Natural killer cell (primary cell): ENCODE data around the gene NR5A1. TPM values are rescaled to one million over a fixed set of nuclear protein-coding genes. Genes with fewer than 3 reads are reported as not detected.

Experiments used
- ATAC-seq, 3 donors: fragments of 150-1000 bp in 2 of 3; fragments of 200-7000 bp in 1 of 3; cut with Tn5 transposase; 1 replicate in 1 of 3; 2 replicates in 2 of 3; pipeline ENCODE4 v1.10.0; 2021; ENCODE audit warnings: mild to moderate bottlenecking in 2 of 3, moderate library complexity in 2 of 3
- DNase-seq, 2 donors: peaks; one replicate each; pipeline versions ENCODE4 v3.0.0 to v3.0.0-alpha.2; 2013 to 2021; ENCODE audit warnings: mixed read lengths in 1 of 2
- H3K27ac ChIP-seq: one replicate; pipeline ENCODE4 v1.5.1; 2013; ENCODE audit warnings: mild to moderate bottlenecking, low read length
- H3K27me3 ChIP-seq: one replicate; pipeline ENCODE4 v1.6.1; 2013; ENCODE audit warnings: low read length; ENCODE audit not compliant: control insufficient read depth, insufficient read depth
- H3K36me3 ChIP-seq: one replicate; pipeline ENCODE4 v1.6.1; 2013; ENCODE audit warnings: low read length; ENCODE audit not compliant: control insufficient read depth, insufficient read depth
- H3K4me1 ChIP-seq: one replicate; pipeline ENCODE4 v1.6.1; 2013; ENCODE audit warnings: low read length; ENCODE audit not compliant: control insufficient read depth, insufficient read depth
- H3K4me3 ChIP-seq: one replicate; pipeline ENCODE4 v1.5.1; 2013; ENCODE audit warnings: low read length
- H3K9me3 ChIP-seq: one replicate; pipeline ENCODE4 v1.6.1; 2013; ENCODE audit warnings: low read length; ENCODE audit not compliant: control insufficient read depth, insufficient read depth
- H3K27ac Mint-ChIP-seq, 2 donors: one replicate each; pipeline ENCODE4 v1.8.0; 2022; ENCODE audit warnings: mild to moderate bottlenecking in 2 of 2, mixed read lengths in 2 of 2, moderate library complexity in 1 of 2
- H3K27me3 Mint-ChIP-seq, 2 donors: one replicate each; pipeline ENCODE4 v1.8.0; 2022; ENCODE audit warnings: low read depth in 2 of 2, mixed read lengths in 2 of 2
- H3K36me3 Mint-ChIP-seq: one replicate; pipeline ENCODE4 v1.8.0; 2022; ENCODE audit warnings: mixed read lengths
- H3K4me1 Mint-ChIP-seq, 2 donors: one replicate each; pipeline ENCODE4 v1.8.0; 2022; ENCODE audit warnings: mixed read lengths in 2 of 2
- H3K4me3 Mint-ChIP-seq: one replicate; pipeline ENCODE4 v1.8.0; 2022; ENCODE audit warnings: mild to moderate bottlenecking, moderate library complexity, mixed read lengths
- H3K9me3 Mint-ChIP-seq, 2 donors: one replicate each; pipeline ENCODE4 v1.8.0; 2022; ENCODE audit warnings: mixed read lengths in 2 of 2
- WGBS: methylation state at CpG from one replicate; pipeline ENCODE4 v1.1.7; 2013; ENCODE audit warnings: missing lambda C conversion rate; ENCODE audit not compliant: insufficient coverage; 5-methylcytosine and 5-hydroxymethylcytosine counted together
- intact Hi-C: fragments of 100-400 bp; cut with micrococcal nuclease; formaldehyde crosslinking; loops from one replicate; pipeline ENCODE4 v1.14.2; 2022
- total RNA-seq, 4 donors: library from RNA; stranded (reverse); fragments of 120-200 nt in 1 of 4; gene quantifications; one replicate each; pipeline versions ENCODE4 v1.2.3 to v1.2.4, GENCODE V29; 2013 to 2022
- TF ChIP-seq, protein P1 (sequence below): fragments of 200-600 bp; IDR thresholded peaks from one replicate; pipeline ENCODE4 v1.8.0; 2022; ENCODE audit warnings: antibody characterized with exemption

NR5A1 gene
- total RNA-seq, 3 donors from 2014 or later (not counting 1 experiment from before 2014, with no cell fraction given): not detected

DNA sequence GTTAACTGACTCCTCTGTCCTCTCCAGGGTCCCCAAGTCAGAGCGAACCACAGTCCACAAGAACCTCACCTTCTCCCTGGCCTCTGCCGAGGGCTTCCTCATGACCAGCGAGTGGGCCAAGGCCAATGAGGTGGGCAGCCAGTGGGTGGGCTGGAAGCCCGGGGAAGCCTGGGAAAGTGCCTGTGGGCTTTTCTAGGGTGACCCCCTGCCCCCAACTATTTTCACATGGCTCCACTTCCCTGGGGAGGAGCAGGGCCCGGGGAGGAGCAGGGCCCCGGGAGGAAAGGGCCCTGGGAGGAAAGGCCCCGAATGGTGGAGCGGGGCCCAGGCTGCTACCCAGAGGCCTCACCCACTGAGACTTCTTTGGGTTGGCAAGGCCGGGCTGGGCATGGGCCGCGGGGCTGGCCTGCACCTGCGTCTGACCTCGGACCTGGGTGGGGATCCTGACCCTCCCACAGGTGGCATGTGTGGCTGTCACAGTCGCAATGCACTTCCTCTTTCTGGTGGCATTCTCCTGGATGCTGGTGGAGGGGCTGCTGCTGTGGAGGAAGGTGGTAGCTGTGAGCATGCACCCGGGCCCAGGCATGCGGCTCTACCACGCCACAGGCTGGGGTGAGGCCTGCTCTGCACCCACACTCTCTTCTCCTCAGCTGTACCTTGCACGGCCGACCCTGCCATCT, 39.0 kb downstream of the NR5A1 start:
- TF ChIP-seq, protein P1, sequence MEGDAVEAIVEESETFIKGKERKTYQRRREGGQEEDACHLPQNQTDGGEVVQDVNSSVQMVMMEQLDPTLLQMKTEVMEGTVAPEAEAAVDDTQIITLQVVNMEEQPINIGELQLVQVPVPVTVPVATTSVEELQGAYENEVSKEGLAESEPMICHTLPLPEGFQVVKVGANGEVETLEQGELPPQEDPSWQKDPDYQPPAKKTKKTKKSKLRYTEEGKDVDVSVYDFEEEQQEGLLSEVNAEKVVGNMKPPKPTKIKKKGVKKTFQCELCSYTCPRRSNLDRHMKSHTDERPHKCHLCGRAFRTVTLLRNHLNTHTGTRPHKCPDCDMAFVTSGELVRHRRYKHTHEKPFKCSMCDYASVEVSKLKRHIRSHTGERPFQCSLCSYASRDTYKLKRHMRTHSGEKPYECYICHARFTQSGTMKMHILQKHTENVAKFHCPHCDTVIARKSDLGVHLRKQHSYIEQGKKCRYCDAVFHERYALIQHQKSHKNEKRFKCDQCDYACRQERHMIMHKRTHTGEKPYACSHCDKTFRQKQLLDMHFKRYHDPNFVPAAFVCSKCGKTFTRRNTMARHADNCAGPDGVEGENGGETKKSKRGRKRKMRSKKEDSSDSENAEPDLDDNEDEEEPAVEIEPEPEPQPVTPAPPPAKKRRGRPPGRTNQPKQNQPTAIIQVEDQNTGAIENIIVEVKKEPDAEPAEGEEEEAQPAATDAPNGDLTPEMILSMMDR: no peak
- DNase-seq: no peak
- Mint-ChIP-seq H3K9me3 (no peaks in the 10 kb centered on the region), H3K4me3 (no peak overlapping the region), H3K36me3 (no peaks in the 10 kb centered on the region), H3K27me3 (peaks cover 8 to 12% of the 10 kb centered on the region in 2 donors), H3K4me1 (no peaks in the 10 kb centered on the region), H3K27ac (no peak overlapping the region)
- no peaks in the 10 kb centered on the region for H3K27me3 ChIP-seq
- no peaks in the 10 kb centered on the region for H3K4me1 ChIP-seq
- no peak for ATAC-seq
- H3K36me3 ChIP-seq: no peaks in the 10 kb centered on the region
- intact Hi-C loops: no loop called here
- H3K9me3 ChIP-seq: no peaks in the 10 kb centered on the region
- H3K27ac ChIP-seq: no peak overlapping the region
- 71% methylated on average over 19 of the region's 19 CpGs for WGBS
- no peak overlapping the region for H3K4me3 ChIP-seq

- Mint-ChIP-seq H3K27me3 (peaks cover 11 to 12% of the 10 kb centered on the region in 2 donors), H3K27ac (no peak overlapping the region), H3K36me3 (no peaks in the 10 kb centered on the region), H3K4me1 (no peaks in the 10 kb centered on the region), H3K4me3 (no peak overlapping the region), H3K9me3 (no peaks in the 10 kb centered on the region)
- no peaks in the 10 kb centered on the region for H3K9me3 ChIP-seq
- no peaks in the 10 kb centered on the region for H3K27me3 ChIP-seq
- ATAC-seq (no peak), DNase-seq (no peak)
- WGBS: 89% methylated on average over 17 of the region's 17 CpGs
- H3K4me1 ChIP-seq: no peaks in the 10 kb centered on the region
- intact Hi-C loops: no loop called here
- no peak overlapping the region for H3K4me3 ChIP-seq
- H3K27ac ChIP-seq: no peak overlapping the region
- TF ChIP-seq, protein P1: no peak
- H3K36me3 ChIP-seq: no peaks in the 10 kb centered on the region
Measured at GRCh38 chr9:124467410-124468060, 39.7 kb downstream of the NR5A1 start.

DNA sequence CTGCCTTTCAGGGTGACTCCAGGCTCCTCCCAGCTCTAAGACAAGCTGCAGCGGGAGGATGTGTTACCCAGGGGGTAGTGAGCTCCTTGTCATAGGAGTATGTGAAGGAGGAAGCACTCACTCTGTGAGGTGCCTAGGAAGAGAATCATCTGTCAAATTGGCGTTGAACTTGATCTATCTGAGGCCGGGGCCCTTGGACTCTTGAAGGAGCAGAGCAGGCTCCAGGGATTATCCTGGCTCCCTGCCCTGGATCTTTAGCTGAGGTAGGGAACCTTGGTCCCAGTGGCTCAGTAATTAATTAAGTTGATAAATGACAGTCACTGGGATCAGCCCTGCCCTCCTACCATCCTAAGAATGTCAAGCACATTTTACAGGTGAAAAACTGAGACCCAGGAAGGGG, 41.5 kb downstream of the NR5A1 start:
- Histone ChIP-seq H3K27me3 (no peaks in the 10 kb centered on the region), H3K4me3 (no peak overlapping the region), H3K4me1 (no peaks in the 10 kb centered on the region), H3K9me3 (no peaks in the 10 kb centered on the region), H3K36me3 (no peaks in the 10 kb centered on the region), H3K27ac (no peak overlapping the region)
- no peak for ATAC-seq
- Mint-ChIP-seq H3K4me1 (no peaks in the 10 kb centered on the region), H3K4me3 (no peak overlapping the region), H3K27me3 (peaks cover 6 to 12% of the 10 kb centered on the region in 2 donors), H3K27ac (no peak overlapping the region), H3K9me3 (no peaks in the 10 kb centered on the region), H3K36me3 (no peaks in the 10 kb centered on the region)
- no peak for DNase-seq
- intact Hi-C loops: no loop called here
- TF ChIP-seq, protein P1: no peak
- WGBS: 87% methylated on average over 3 of the region's 3 CpGs
